Measurements from ENCODE around the gene PDE6A.
"Not testable (repeated sequence)": the region's sequence is repeated elsewhere in the genome, so short reads cannot be mapped to it uniquely, and the experiment has no call there.

The PDE6A gene

GRCh38 chr5:149894237-149894636 lies 50.4 kb downstream of the PDE6A start:
- DNase-seq (ENCODE audit: low spot score): no peak

- no peak for DNase-seq (ENCODE audit: low spot score)
Measured at GRCh38 chr5:149893403-149893931, 51.1 kb downstream of the PDE6A start.

GRCh38 chr5:149892594-149892993 lies 52.0 kb downstream of the PDE6A start:
- no peak for DNase-seq (ENCODE audit: low spot score)

- DNase-seq (ENCODE audit: low spot score): no peak
Measured at GRCh38 chr5:149888280-149888679, 56.3 kb downstream of the PDE6A start.

GRCh38 chr5:149887622-149888183 lies 56.9 kb downstream of the PDE6A start:
- DNase-seq (ENCODE audit: low spot score): no peak

GRCh38 chr5:149886692-149887470 lies 57.7 kb downstream of the PDE6A start:
- DNase-seq (ENCODE audit: low spot score): no peak

GRCh38 chr5:149886060-149886459 lies 58.5 kb downstream of the PDE6A start:
- DNase-seq (ENCODE audit: low spot score): no peak

- DNase-seq (ENCODE audit: low spot score): no peak
Measured at GRCh38 chr5:149885513-149885912, 59.1 kb downstream of the PDE6A start.

- no peak for DNase-seq (ENCODE audit: low spot score)
Measured at GRCh38 chr5:149883550-149883949, 61.0 kb downstream of the PDE6A start.

- not testable (repeated sequence) for DNase-seq (ENCODE audit: low spot score)
Measured at GRCh38 chr5:149882633-149883032, 62.0 kb downstream of the PDE6A start.

- no peak for DNase-seq (ENCODE audit: low spot score)
Measured at GRCh38 chr5:149881874-149882273, 62.7 kb downstream of the PDE6A start.

- DNase-seq (ENCODE audit: low spot score): no peak
Measured at GRCh38 chr5:149881069-149881622, 63.4 kb downstream of the PDE6A start.

- DNase-seq (ENCODE audit: low spot score): not testable (repeated sequence)
Measured at GRCh38 chr5:149879593-149879992, 65.0 kb downstream of the PDE6A start.

GRCh38 chr5:149878371-149878770 lies 66.2 kb downstream of the PDE6A start:
- DNase-seq (ENCODE audit: low spot score): no peak

- no peak for DNase-seq (ENCODE audit: low spot score)
Measured at GRCh38 chr5:149873896-149874295, 70.7 kb downstream of the PDE6A start.

GRCh38 chr5:149872351-149873040 lies 72.1 kb downstream of the PDE6A start:
- no peak for DNase-seq (ENCODE audit: low spot score)

GRCh38 chr5:149871471-149871870 lies 73.1 kb downstream of the PDE6A start:
- no peak for DNase-seq (ENCODE audit: low spot score)

GRCh38 chr5:149870697-149871096 lies 73.9 kb downstream of the PDE6A start:
- DNase-seq (ENCODE audit: low spot score): no peak

GRCh38 chr5:149870232-149870631 lies 74.4 kb downstream of the PDE6A start:
- DNase-seq (ENCODE audit: low spot score): no peak

- no peak for DNase-seq (ENCODE audit: low spot score)
Measured at GRCh38 chr5:149869411-149869821, 75.2 kb downstream of the PDE6A start.

- no peak for DNase-seq (ENCODE audit: low spot score)
Measured at GRCh38 chr5:149865746-149866145, 78.8 kb downstream of the PDE6A start.

GRCh38 chr5:149863830-149864229 lies 80.8 kb downstream of the PDE6A start:
- no peak for DNase-seq (ENCODE audit: low spot score)

GRCh38 chr5:149863176-149863575 lies 81.4 kb downstream of the PDE6A start:
- no peak for DNase-seq (ENCODE audit: low spot score)

Data from activated CD4-positive, alpha-beta T cell treated with anti-CD3 and anti-CD28 coated beads, Interleukin-2, Interleukin-4, amounts not matched to agents 100 ng/mL and 50 ng/mL, durations not matched to agents 16 hours and 8 hours (primary cell).